WERI-Rb-1 (cell line): ENCODE measurements around the gene SIRPB1.
"Not testable (repeated sequence)": the region's sequence is repeated elsewhere in the genome, so short reads cannot be mapped to it uniquely, and the experiment has no call there.

Experiments used
- DNase-seq: peaks from one replicate; pipeline ENCODE4 v3.0.0-alpha.2; 2020
- H3K27ac ChIP-seq: fragments of 250-450 bp; sonication (Bioruptor Pico); 2 replicates; pipeline ENCODE4 v1.5.1; 2020; ENCODE audit warnings: mild to moderate bottlenecking, moderate library complexity
- H3K27me3 ChIP-seq: fragments of 250-450 bp; sonication (Bioruptor Pico); 2 replicates; pipeline ENCODE4 v1.5.1; 2021; ENCODE audit warnings: mild to moderate bottlenecking, low read depth, moderate library complexity; ENCODE audit not compliant: insufficient read depth, severe bottlenecking
- H3K36me3 ChIP-seq: fragments of 250-450 bp; sonication (Bioruptor Pico); 2 replicates; pipeline ENCODE4 v1.5.1; 2020; ENCODE audit warnings: mild to moderate bottlenecking, moderate library complexity
- H3K4me3 ChIP-seq: 2 replicates; pipeline ENCODE4 v1.5.1; 2011; ENCODE audit warnings: low read depth, mild to moderate bottlenecking, control low read depth, low read length
- H3K9me3 ChIP-seq: fragments of 250-450 bp; sonication (Bioruptor Pico); 2 replicates; pipeline ENCODE4 v1.5.1; 2021; ENCODE audit warnings: mild to moderate bottlenecking, moderate library complexity; ENCODE audit not compliant: severe bottlenecking
- TF ChIP-seq, protein P1 (sequence below): IDR thresholded peaks from 2 replicates; pipeline ENCODE4 v1.5.1; 2011; ENCODE audit warnings: low read depth, mild to moderate bottlenecking, control low read depth, inconsistent platforms, low read length

The SIRPB1 gene

DNA sequence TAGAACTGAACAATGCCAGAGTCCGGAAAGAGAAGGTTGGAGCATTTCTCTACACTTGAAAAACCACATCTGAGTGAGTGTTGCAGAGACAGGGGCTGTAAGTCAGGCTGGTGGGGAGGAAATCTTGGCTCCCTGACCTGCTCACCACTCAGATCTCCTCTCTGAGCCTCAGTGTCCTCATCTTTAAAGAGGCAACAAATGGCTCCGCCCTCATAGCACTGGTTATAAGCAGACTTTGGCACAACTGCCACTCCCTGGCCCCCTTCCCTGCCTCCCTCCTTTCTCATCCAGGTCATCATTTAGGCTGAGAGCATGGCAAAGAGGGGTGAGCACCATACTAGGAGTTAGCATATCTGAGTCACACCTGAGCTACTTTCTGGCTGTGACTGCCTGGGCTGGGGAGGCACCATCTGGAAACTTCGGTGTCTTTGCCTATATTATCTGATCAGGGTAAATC is 27.2 kb upstream of the SIRPB1 start:
- DNase-seq: no peak
- TF ChIP-seq, protein P1, sequence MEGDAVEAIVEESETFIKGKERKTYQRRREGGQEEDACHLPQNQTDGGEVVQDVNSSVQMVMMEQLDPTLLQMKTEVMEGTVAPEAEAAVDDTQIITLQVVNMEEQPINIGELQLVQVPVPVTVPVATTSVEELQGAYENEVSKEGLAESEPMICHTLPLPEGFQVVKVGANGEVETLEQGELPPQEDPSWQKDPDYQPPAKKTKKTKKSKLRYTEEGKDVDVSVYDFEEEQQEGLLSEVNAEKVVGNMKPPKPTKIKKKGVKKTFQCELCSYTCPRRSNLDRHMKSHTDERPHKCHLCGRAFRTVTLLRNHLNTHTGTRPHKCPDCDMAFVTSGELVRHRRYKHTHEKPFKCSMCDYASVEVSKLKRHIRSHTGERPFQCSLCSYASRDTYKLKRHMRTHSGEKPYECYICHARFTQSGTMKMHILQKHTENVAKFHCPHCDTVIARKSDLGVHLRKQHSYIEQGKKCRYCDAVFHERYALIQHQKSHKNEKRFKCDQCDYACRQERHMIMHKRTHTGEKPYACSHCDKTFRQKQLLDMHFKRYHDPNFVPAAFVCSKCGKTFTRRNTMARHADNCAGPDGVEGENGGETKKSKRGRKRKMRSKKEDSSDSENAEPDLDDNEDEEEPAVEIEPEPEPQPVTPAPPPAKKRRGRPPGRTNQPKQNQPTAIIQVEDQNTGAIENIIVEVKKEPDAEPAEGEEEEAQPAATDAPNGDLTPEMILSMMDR: no peak
- Histone ChIP-seq H3K27me3 (peaks cover 70% of the 10 kb centered on the region), H3K9me3 (no peaks in the 10 kb centered on the region), H3K36me3 (no peaks in the 10 kb centered on the region), H3K4me3 (no peak overlapping the region), H3K27ac (no peak overlapping the region)

DNA sequence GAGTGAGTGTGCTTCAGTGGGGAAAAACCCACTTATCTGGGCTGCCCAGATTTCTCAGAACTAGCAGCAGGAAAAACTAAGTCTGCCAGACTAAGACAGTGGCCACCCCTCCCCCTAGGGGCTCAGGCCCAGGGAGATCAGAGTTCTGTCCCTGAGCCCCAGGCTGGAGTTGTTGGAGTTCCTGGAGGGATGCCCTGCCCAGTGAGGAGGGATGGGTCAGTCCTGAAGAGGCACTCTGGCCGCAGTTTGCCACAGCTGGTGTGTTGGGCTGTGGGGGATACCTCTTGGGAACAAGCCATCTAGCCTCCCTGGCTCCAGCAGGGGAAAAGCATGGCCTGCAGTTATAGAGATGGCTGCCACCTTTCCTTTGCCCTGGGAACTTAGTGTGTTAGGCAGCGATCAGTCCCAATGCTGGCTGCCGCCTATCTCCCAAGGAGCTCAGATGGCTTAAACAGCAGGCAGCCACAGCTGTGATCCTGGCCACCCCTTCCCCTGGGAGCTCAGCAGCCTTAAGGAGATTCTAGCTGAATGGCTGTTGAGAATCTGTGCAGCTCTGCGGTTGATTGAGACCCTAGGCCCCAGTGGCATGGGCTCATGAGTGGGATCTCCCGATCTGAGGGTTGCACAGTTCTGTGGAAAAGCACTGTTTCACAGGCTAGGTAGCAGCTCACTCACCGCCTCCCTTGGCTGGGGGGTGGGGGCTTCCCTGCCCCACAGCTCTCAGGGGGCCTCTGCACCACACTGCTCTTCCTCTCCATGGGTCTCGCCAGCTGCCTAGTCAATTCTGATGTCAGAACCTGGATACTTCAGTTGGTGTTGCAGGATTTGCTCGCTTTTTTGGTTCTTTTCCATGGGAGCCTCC is 24.5 kb upstream of the SIRPB1 start:
- Histone ChIP-seq H3K4me3 (no peak overlapping the region), H3K27me3 (peaks cover 75% of the 10 kb centered on the region), H3K36me3 (no peaks in the 10 kb centered on the region), H3K9me3 (no peaks in the 10 kb centered on the region), H3K27ac (no peak overlapping the region)
- TF ChIP-seq, protein P1: no peak
- peak; percentile 14 for DNase-seq

DNA sequence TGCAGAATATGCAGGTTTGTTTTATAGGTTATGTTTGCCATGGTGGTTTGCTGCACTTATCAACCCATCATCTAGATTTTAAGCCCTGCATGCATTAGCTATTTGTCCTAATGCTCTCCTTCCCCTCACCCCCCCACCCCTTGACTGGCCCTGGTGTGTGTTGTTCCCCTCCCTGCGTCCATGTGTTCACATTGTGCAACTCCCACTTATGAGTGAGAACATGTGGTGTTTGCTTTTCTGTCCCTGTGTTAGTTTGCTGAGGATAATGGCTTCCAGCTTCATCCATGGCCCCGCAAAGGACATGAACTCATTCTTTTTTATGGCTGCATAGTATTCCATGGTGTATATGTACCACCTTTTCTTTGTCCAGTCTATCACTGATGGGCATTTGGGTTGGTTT is 18.8 kb upstream of the SIRPB1 start:
- not testable (repeated sequence) for H3K9me3 ChIP-seq, H3K36me3 ChIP-seq, H3K4me3 ChIP-seq, DNase-seq, H3K27ac ChIP-seq
- H3K27me3 ChIP-seq: peaks cover 42% of the 10 kb centered on the region

DNA sequence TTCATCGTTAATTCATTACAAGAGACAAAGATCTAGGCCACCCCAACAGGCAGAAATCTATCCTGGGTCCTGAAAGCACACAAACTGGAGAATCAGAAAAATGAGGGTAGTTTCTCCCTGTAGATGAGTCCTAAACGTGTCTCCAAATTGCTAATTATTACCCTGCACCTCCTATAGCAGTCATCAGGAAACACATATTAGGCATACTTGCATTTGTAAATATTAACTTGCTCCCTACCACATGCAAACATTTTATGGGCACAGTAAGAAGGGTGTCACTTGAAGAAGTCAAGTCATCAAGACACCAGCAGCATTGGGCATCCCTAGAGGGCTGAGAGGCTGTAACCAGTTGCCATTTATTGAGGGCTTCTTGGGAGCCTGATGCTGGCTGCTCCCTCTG is 17.9 kb upstream of the SIRPB1 start:
- Histone ChIP-seq H3K27me3 (peaks cover 42% of the 10 kb centered on the region), H3K4me3 (no peak overlapping the region), H3K27ac (no peak overlapping the region), H3K9me3 (no peaks in the 10 kb centered on the region), H3K36me3 (no peaks in the 10 kb centered on the region)
- DNase-seq: no peak
- TF ChIP-seq, protein P1: no peak

DNA sequence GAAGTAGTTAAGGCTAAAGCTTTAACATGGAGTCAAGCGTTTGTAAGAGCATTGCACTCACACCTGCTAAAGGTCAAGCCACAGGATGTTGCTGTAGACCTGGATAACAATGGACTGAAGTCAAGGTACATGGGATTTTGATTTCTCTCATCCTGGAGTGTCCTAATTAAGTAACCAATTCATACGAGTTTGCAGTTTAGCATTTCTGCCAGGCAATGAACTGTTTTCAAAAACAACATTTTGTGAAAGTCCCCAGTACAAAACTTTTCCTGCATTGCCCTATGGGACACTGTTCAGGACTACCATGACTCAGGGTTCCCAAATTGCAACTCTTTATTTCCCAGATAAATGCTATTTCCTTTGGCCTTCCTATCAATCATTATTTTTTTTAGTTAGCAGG is 17.4 kb upstream of the SIRPB1 start:
- DNase-seq: no peak
- Histone ChIP-seq H3K27ac (no peak overlapping the region), H3K9me3 (no peaks in the 10 kb centered on the region), H3K27me3 (peaks cover 42% of the 10 kb centered on the region), H3K36me3 (no peaks in the 10 kb centered on the region), H3K4me3 (no peak overlapping the region)
- TF ChIP-seq, protein P1: no peak

DNA sequence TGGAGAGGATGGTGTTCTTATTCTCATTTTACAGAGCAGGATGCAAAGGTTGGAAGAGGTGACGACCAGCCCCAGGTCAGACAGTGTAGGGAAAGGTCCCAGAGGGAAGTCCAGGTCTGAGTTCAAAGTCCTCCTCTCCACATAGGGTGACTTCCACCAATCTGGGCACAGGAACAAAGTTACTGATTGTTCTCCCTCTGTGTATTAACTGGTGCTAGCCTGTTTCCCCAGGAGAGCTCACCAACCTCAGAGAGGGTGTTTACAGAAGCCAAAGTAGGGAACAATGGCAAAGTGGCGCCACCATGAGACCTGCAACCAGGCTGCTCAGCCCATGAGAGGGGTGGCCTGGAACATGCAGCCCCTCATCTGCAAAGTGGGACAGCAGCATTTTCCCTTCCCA is 16.8 kb upstream of the SIRPB1 start:
- peaks cover 40% of the 10 kb centered on the region for H3K27me3 ChIP-seq
- TF ChIP-seq, protein P1: no peak
- H3K9me3 ChIP-seq: no peaks in the 10 kb centered on the region
- DNase-seq: no peak
- H3K4me3 ChIP-seq: no peak overlapping the region
- H3K27ac ChIP-seq: no peak overlapping the region
- H3K36me3 ChIP-seq: no peaks in the 10 kb centered on the region
